ENCODE data around the gene BMP8A.
A peak's percentile ranks its signal among the peaks of the same experiment; 100 is the strongest.

The BMP8A gene

GRCh38 chr1:39568208-39568607 is 76.8 kb downstream of the BMP8A start:
- Histone ChIP-seq H3K27me3 (ENCODE audit: insufficient read depth, low read length, poor library complexity, severe bottlenecking) (no peaks in the 10 kb centered on the region), H3F3A (ENCODE audit: low read depth) (no peaks in the 10 kb centered on the region), H3K4me2 (ENCODE audit: low read depth, low read length, poor library complexity, severe bottlenecking) (no peak overlapping the region), H4K20me1 (ENCODE audit: insufficient read depth, low read length, poor library complexity, severe bottlenecking) (peaks cover 76% of the 10 kb centered on the region), H3K9me2 (replicated peaks; ENCODE audit: low read depth, low read length) (no peaks in the 10 kb centered on the region), H2AFZ (ENCODE audit: low read length) (no peak overlapping the region), H3K79me2 (ENCODE audit: insufficient read depth, low read length) (peaks cover 68% of the 10 kb centered on the region), H3K4me1 (ENCODE audit: insufficient read depth, low read length, poor library complexity, severe bottlenecking) (peaks cover 30% of the 10 kb centered on the region), H3K9me3 (ENCODE audit: insufficient read depth, low read depth, low read length) (no peaks in the 10 kb centered on the region), H3K36me3 (ENCODE audit: insufficient read depth, low read length) (peaks cover 90% of the 10 kb centered on the region), H3K4me3 (ENCODE audit: low read length, poor library complexity, severe bottlenecking) (no peak overlapping the region), H3K9ac (ENCODE audit: low read depth, low read length, poor library complexity, severe bottlenecking) (no peak overlapping the region)
- TF ChIP-seq CTCF (conservative IDR thresholded peaks at IDR 0.05; ENCODE audit: low read length): no peak
- TF ChIP-seq EZH2phosphoT487 (IDR thresholded peaks at IDR 0.05; ENCODE audit: borderline replicate concordance): no peak

- TF ChIP-seq EZH2phosphoT487 (IDR thresholded peaks at IDR 0.05; ENCODE audit: borderline replicate concordance) (no peak), CTCF (conservative IDR thresholded peaks at IDR 0.05; ENCODE audit: low read length) (no peak)
- no peak overlapping the region for H3K9ac ChIP-seq (ENCODE audit: low read depth, low read length, poor library complexity, severe bottlenecking)
- no peaks in the 10 kb centered on the region for H3K9me3 ChIP-seq (ENCODE audit: insufficient read depth, low read depth, low read length)
- peaks cover 84% of the 10 kb centered on the region for H3K36me3 ChIP-seq (ENCODE audit: insufficient read depth, low read length)
- no peaks in the 10 kb centered on the region for H3K9me2 ChIP-seq (replicated peaks; ENCODE audit: low read depth, low read length)
- H3F3A ChIP-seq (ENCODE audit: low read depth): no peaks in the 10 kb centered on the region
- H3K79me2 ChIP-seq (ENCODE audit: insufficient read depth, low read length): peaks cover 76% of the 10 kb centered on the region
- H2AFZ ChIP-seq (ENCODE audit: low read length): no peak overlapping the region
- peaks cover 80% of the 10 kb centered on the region for H4K20me1 ChIP-seq (ENCODE audit: insufficient read depth, low read length, poor library complexity, severe bottlenecking)
- peaks cover 37% of the 10 kb centered on the region for H3K4me1 ChIP-seq (ENCODE audit: insufficient read depth, low read length, poor library complexity, severe bottlenecking)
- no peaks in the 10 kb centered on the region for H3K27me3 ChIP-seq (ENCODE audit: insufficient read depth, low read length, poor library complexity, severe bottlenecking)
- no peak overlapping the region for H3K4me2 ChIP-seq (ENCODE audit: low read depth, low read length, poor library complexity, severe bottlenecking)
- no peak overlapping the region for H3K4me3 ChIP-seq (ENCODE audit: low read length, poor library complexity, severe bottlenecking)
Measured at GRCh38 chr1:39569034-39569433, 77.6 kb downstream of the BMP8A start.

- H3K27me3 ChIP-seq (ENCODE audit: insufficient read depth, low read length, poor library complexity, severe bottlenecking): no peaks in the 10 kb centered on the region
- H3K9ac ChIP-seq (ENCODE audit: low read depth, low read length, poor library complexity, severe bottlenecking): no peak overlapping the region
- TF ChIP-seq EZH2phosphoT487 (IDR thresholded peaks at IDR 0.05; ENCODE audit: borderline replicate concordance) (no peak), CTCF (conservative IDR thresholded peaks at IDR 0.05; ENCODE audit: low read length) (no peak)
- peaks cover 48% of the 10 kb centered on the region for H3K4me1 ChIP-seq (ENCODE audit: insufficient read depth, low read length, poor library complexity, severe bottlenecking)
- no peak overlapping the region for H2AFZ ChIP-seq (ENCODE audit: low read length)
- no peaks in the 10 kb centered on the region for H3K9me2 ChIP-seq (replicated peaks; ENCODE audit: low read depth, low read length)
- peak overlapping the region; percentile 99 for H3K4me2 ChIP-seq (ENCODE audit: low read depth, low read length, poor library complexity, severe bottlenecking)
- peaks cover 92% of the 10 kb centered on the region for H3K79me2 ChIP-seq (ENCODE audit: insufficient read depth, low read length)
- no peaks in the 10 kb centered on the region for H3K9me3 ChIP-seq (ENCODE audit: insufficient read depth, low read depth, low read length)
- no peaks in the 10 kb centered on the region for H3F3A ChIP-seq (ENCODE audit: low read depth)
- no peak overlapping the region for H3K4me3 ChIP-seq (ENCODE audit: low read length, poor library complexity, severe bottlenecking)
- peaks cover 71% of the 10 kb centered on the region for H3K36me3 ChIP-seq (ENCODE audit: insufficient read depth, low read length)
- peaks cover 89% of the 10 kb centered on the region for H4K20me1 ChIP-seq (ENCODE audit: insufficient read depth, low read length, poor library complexity, severe bottlenecking)
Measured at GRCh38 chr1:39570477-39571177, 79.2 kb downstream of the BMP8A start.
